Mesothelial cell of epicardium (in vitro differentiated cells): Measurements from ENCODE around the gene TBCD. TPM values are rescaled to one million over a fixed set of nuclear protein-coding genes. Genes with fewer than 3 reads are reported as not detected.

Experiments used
- DNase-seq, 2 experiments: peaks; one replicate each; pipeline ENCODE4 v3.0.0; 2021; ENCODE audit warnings: low spot score in 2 of 2; ENCODE audit not compliant: unreplicated experiment in 2 of 2
- H3K27ac Mint-ChIP-seq: 2 replicates; pipeline ENCODE4 v1.8.0; 2021; ENCODE audit warnings: mixed read lengths
- H3K27me3 Mint-ChIP-seq: 2 replicates; pipeline ENCODE4 v1.8.0; 2021; ENCODE audit warnings: low read depth, mixed read lengths
- H3K36me3 Mint-ChIP-seq: 2 replicates; pipeline ENCODE4 v1.8.0; 2021; ENCODE audit warnings: mixed read lengths
- H3K4me1 Mint-ChIP-seq: 2 replicates; pipeline ENCODE4 v1.8.0; 2021; ENCODE audit warnings: mixed read lengths
- H3K4me3 Mint-ChIP-seq: 2 replicates; pipeline ENCODE4 v1.8.0; 2021; ENCODE audit warnings: mild to moderate bottlenecking, moderate library complexity, mixed read lengths
- H3K9me3 Mint-ChIP-seq: 2 replicates; pipeline ENCODE4 v1.8.0; 2021; ENCODE audit warnings: mixed read lengths
- total RNA-seq: library from RNA; stranded (reverse); gene quantifications from 3 replicates; pipeline ENCODE4 v1.2.1, GENCODE V29; 2021
- TF ChIP-seq, protein P1 (sequence below): fragments of 200-600 bp; sonication (generic); IDR thresholded peaks from one replicate; pipeline ENCODE4 v1.5.0; 2021; ENCODE audit warnings: antibody characterized with exemption; ENCODE audit not compliant: unreplicated experiment

The TBCD gene
- total RNA-seq, 1 donor from 2014 or later: 117 TPM

GRCh38 chr17:82884970-82885353, 133.1 kb downstream of the TBCD start:
- TF ChIP-seq, protein P1, sequence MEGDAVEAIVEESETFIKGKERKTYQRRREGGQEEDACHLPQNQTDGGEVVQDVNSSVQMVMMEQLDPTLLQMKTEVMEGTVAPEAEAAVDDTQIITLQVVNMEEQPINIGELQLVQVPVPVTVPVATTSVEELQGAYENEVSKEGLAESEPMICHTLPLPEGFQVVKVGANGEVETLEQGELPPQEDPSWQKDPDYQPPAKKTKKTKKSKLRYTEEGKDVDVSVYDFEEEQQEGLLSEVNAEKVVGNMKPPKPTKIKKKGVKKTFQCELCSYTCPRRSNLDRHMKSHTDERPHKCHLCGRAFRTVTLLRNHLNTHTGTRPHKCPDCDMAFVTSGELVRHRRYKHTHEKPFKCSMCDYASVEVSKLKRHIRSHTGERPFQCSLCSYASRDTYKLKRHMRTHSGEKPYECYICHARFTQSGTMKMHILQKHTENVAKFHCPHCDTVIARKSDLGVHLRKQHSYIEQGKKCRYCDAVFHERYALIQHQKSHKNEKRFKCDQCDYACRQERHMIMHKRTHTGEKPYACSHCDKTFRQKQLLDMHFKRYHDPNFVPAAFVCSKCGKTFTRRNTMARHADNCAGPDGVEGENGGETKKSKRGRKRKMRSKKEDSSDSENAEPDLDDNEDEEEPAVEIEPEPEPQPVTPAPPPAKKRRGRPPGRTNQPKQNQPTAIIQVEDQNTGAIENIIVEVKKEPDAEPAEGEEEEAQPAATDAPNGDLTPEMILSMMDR: no peak
- peaks cover 18% of the 10 kb centered on the region for H3K36me3 Mint-ChIP-seq
- H3K4me1 Mint-ChIP-seq: peaks cover 43% of the 10 kb centered on the region
- peak overlapping the region; percentile 30 for H3K27ac Mint-ChIP-seq
- peaks cover 6% of the 10 kb centered on the region for H3K9me3 Mint-ChIP-seq
- no peak for DNase-seq
- H3K27me3 Mint-ChIP-seq: no peaks in the 10 kb centered on the region
- H3K4me3 Mint-ChIP-seq: no peak overlapping the region

- Mint-ChIP-seq H3K27ac (no peak overlapping the region), H3K4me3 (no peak overlapping the region), H3K36me3 (peaks cover 18% of the 10 kb centered on the region), H3K4me1 (peaks cover 50% of the 10 kb centered on the region), H3K9me3 (peaks cover 6% of the 10 kb centered on the region), H3K27me3 (no peaks in the 10 kb centered on the region)
- no peak for DNase-seq
- TF ChIP-seq, protein P1: no peak
Observed at GRCh38 chr17:82887255-82888164, 135.6 kb downstream of the TBCD start.

GRCh38 chr17:82888583-82889495, 137.0 kb downstream of the TBCD start:
- Mint-ChIP-seq H3K27ac (peak overlapping the region; percentile 77), H3K9me3 (peaks cover 6% of the 10 kb centered on the region), H3K27me3 (no peaks in the 10 kb centered on the region), H3K4me1 (peaks cover 61% of the 10 kb centered on the region), H3K36me3 (peaks cover 18% of the 10 kb centered on the region), H3K4me3 (no peak overlapping the region)
- TF ChIP-seq, protein P1: no peak
- no peak for DNase-seq

DNA sequence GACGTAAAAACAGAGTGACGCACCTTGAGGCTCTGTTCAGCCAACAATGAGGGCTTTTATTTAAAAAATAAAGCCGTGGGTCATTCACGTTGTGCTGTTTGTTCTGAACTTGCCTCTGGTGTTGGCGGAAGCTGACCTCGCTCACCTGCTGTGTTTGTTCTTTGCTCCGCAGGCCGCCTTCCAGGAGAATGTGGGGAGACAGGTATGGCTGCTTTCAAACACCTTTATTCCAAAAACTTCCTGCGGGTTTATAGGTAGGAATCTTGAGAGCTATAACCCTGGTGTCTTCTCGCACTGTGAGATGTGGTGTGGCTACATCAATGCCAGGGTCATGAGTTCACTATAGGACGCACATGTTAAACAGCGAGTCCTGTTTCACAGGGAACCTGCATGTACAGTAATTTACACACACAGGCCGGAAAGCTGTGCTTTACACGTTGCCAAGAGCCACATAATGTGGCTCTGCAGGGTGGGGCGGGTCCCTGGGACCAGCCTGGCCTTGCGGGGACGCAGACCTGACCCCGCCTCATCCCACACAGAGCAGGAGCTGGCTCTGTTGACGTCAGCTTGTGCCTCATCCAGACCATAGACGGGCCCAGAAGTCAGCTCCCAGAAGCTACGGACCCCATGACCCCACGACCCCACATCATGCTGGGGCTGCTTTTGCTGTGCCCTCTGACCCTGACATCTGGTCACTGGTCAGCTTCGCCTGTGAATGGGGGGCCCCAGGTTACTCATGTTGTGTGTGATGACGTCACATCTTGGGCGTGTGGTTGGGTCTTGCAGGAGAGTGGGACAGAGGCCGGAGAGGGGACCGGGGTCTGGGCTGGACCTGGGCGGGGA, 137.9 kb downstream of the TBCD start:
- Mint-ChIP-seq H3K9me3 (peaks cover 6% of the 10 kb centered on the region), H3K4me3 (no peak overlapping the region), H3K4me1 (peaks cover 63% of the 10 kb centered on the region), H3K27ac (peak overlapping the region; percentile 77), H3K36me3 (peaks cover 15% of the 10 kb centered on the region), H3K27me3 (no peaks in the 10 kb centered on the region)
- TF ChIP-seq, protein P1: no peak
- DNase-seq: no peak

GRCh38 chr17:82890339-82890730, 138.5 kb downstream of the TBCD start:
- Mint-ChIP-seq H3K27ac (no peak overlapping the region), H3K9me3 (peaks cover 6% of the 10 kb centered on the region), H3K27me3 (no peaks in the 10 kb centered on the region), H3K4me3 (no peak overlapping the region), H3K4me1 (peaks cover 57% of the 10 kb centered on the region), H3K36me3 (peaks cover 16% of the 10 kb centered on the region)
- DNase-seq: no peak
- TF ChIP-seq, protein P1: no peak
